CD4-positive, alpha-beta T cell (primary cell): ENCODE data around the gene LRRC3B. TPM values are rescaled to one million over a fixed set of nuclear protein-coding genes. Genes with fewer than 3 reads are reported as not detected.

Experiments
- ATAC-seq: fragments of 200-7000 bp; cut with Tn5 transposase; one replicate; pipeline ENCODE4 v1.10.0; 2022; ENCODE audit warnings: mild to moderate bottlenecking; ENCODE audit not compliant: poor library complexity
- CTCF ChIA-PET: fragments of 350-600 bp; sonication (Branson Sonifier 250); formaldehyde crosslinking; loops from one replicate; lab custom pipeline; 2021; ENCODE audit warnings: antibody characterized with exemption, inconsistent platforms; lab: Charles Lee
- POLR2A ChIA-PET: fragments of 350-600 bp; sonication (Branson Sonifier 250); formaldehyde crosslinking; loops from one replicate; lab custom pipeline; 2021; ENCODE audit warnings: antibody characterized with exemption, inconsistent platforms; lab: Charles Lee
- DNase-seq, 14 experiments: peaks; one replicate each; pipeline ENCODE4 v3.0.0-alpha.2; 2013 to 2020; ENCODE audit warnings: mixed read lengths in 2 of 14
- H3K27ac ChIP-seq, 2 donors: one replicate each; pipeline versions ENCODE4 v1.5.1 to v1.7.0; 2013; ENCODE audit warnings: low read length in 2 of 2, low read depth in 1 of 2, mild to moderate bottlenecking in 1 of 2
- H3K27me3 ChIP-seq, 2 experiments: 1 replicate in 1 of 2; 2 replicates in 1 of 2; pipeline versions ENCODE4 v1.6.1 to v1.7.0; 2013; ENCODE audit warnings: low read length in 2 of 2, control low read depth in 1 of 2, mild to moderate bottlenecking in 1 of 2, moderate library complexity in 1 of 2; ENCODE audit not compliant: insufficient read depth in 2 of 2, control insufficient read depth in 1 of 2
- H3K36me3 ChIP-seq: one replicate; pipeline ENCODE4 v1.6.1; 2013; ENCODE audit warnings: low read length, control low read depth; ENCODE audit not compliant: insufficient read depth
- H3K4me1 ChIP-seq: one replicate; pipeline ENCODE4 v1.6.1; 2013; ENCODE audit warnings: low read length, control low read depth; ENCODE audit not compliant: insufficient read depth
- H3K4me3 ChIP-seq: one replicate; pipeline ENCODE4 v1.5.1; 2013; ENCODE audit warnings: mild to moderate bottlenecking, low read length, moderate library complexity
- H3K9me3 ChIP-seq, 2 experiments: 1 replicate in 1 of 2; 2 replicates in 1 of 2; pipeline versions ENCODE4 v1.6.1 to v1.7.0; 2013; ENCODE audit warnings: low read length in 2 of 2, mild to moderate bottlenecking in 2 of 2, control low read depth in 1 of 2, moderate library complexity in 1 of 2; ENCODE audit not compliant: control insufficient read depth in 1 of 2, insufficient read depth in 1 of 2
- H3K27ac Mint-ChIP-seq: one replicate; pipeline ENCODE4 v1.8.0; 2020; ENCODE audit warnings: mixed read lengths
- H3K27me3 Mint-ChIP-seq: one replicate; pipeline ENCODE4 v1.8.0; 2021; ENCODE audit warnings: mixed read lengths
- H3K36me3 Mint-ChIP-seq: one replicate; pipeline ENCODE4 v1.8.0; 2021; ENCODE audit warnings: low read depth, mixed read lengths
- H3K4me1 Mint-ChIP-seq: one replicate; pipeline ENCODE4 v1.8.0; 2021; ENCODE audit warnings: low read depth, mixed read lengths
- H3K4me3 Mint-ChIP-seq: one replicate; pipeline ENCODE4 v1.8.0; 2020; ENCODE audit warnings: mild to moderate bottlenecking, mixed read lengths
- H3K9me3 Mint-ChIP-seq: one replicate; pipeline ENCODE4 v1.8.0; 2020; ENCODE audit warnings: mixed read lengths
- CTCF ChIP-seq: fragments of 200-600 bp; IDR thresholded peaks from one replicate; pipeline ENCODE4 v1.8.0; 2022; ENCODE audit warnings: antibody characterized with exemption, mild to moderate bottlenecking
- intact Hi-C, 2 experiments: fragments of 100-400 bp; cut with DNase I in 1 of 2; cut with micrococcal nuclease in 1 of 2; formaldehyde crosslinking; loops; one replicate each; pipeline versions ENCODE4 v1.15.1 to v1.9.0; 2023 to 2025; cut with DNase I, micrococcal nuclease
- total RNA-seq, 174 experiments: library from RNA in 2 of 174; stranded (reverse) in 2 of 174; gene quantifications; one replicate each; pipeline ENCODE4 v1.2.3 and lab custom pipeline; 2021 to 2026

Gene LRRC3B
- total RNA-seq, 2 experiments from 2014 or later, result not detected

GRCh38 chr3:26655231-26655630, 32.7 kb downstream of the LRRC3B start:
- Histone ChIP-seq H3K27me3 (no peaks in the 10 kb centered on the region), H3K4me3 (no peak overlapping the region), H3K9me3 (no peaks in the 10 kb centered on the region), H3K4me1 (no peaks in the 10 kb centered on the region), H3K27ac (no peak overlapping the region), H3K36me3 (no peaks in the 10 kb centered on the region)
- no peak for DNase-seq
- Mint-ChIP-seq H3K9me3 (no peaks in the 10 kb centered on the region), H3K4me1 (no peaks in the 10 kb centered on the region), H3K27ac (no peak overlapping the region), H3K36me3 (no peaks in the 10 kb centered on the region), H3K4me3 (no peak overlapping the region), H3K27me3 (no peaks in the 10 kb centered on the region)
- intact Hi-C loops, result no loop called here
- ChIA-PET CTCF (no interaction called here), POLR2A (no interaction called here)
- no peak for ATAC-seq
- no peak for TF ChIP-seq CTCF

- Mint-ChIP-seq H3K27ac (no peak overlapping the region), H3K9me3 (no peaks in the 10 kb centered on the region), H3K4me1 (no peaks in the 10 kb centered on the region), H3K36me3 (no peaks in the 10 kb centered on the region), H3K4me3 (no peak overlapping the region), H3K27me3 (no peaks in the 10 kb centered on the region)
- intact Hi-C loops, result no loop called here
- no peaks in the 10 kb centered on the region for H3K9me3 ChIP-seq
- DNase-seq (no peak), ATAC-seq (no peak)
- no peaks in the 10 kb centered on the region for H3K27me3 ChIP-seq
- H3K27ac ChIP-seq, result no peak overlapping the region
- H3K4me3 ChIP-seq, result no peak overlapping the region
- TF ChIP-seq CTCF, result no peak
- no peaks in the 10 kb centered on the region for H3K36me3 ChIP-seq
- ChIA-PET CTCF (no interaction called here), POLR2A (no interaction called here)
- no peaks in the 10 kb centered on the region for H3K4me1 ChIP-seq
These were observed 34.9 kb downstream of the LRRC3B start for GRCh38 chr3:26657348-26657976.

DNA sequence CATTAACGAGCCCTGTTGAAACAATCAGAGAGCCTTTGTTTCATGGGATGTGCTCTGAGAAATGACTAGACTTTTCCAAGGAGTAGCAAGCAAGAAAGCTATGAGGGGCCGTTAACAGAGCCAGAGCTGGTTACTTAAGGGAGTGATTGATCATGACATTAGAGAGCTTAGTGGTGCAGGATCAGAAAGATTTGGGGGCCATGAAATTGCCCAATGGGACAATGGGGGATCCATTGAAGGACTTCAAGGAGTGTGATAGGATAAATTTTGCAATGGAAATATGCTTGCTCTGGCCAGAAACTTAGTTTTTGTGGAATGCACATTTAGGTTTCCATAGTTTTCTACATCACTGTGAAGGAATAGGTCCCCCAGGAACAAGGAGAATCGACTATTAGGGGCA, 45.6 kb downstream of the LRRC3B start:
- intact Hi-C loops, result no loop called here
- Mint-ChIP-seq H3K4me1 (no peaks in the 10 kb centered on the region), H3K36me3 (no peaks in the 10 kb centered on the region), H3K9me3 (peaks cover 3% of the 10 kb centered on the region), H3K4me3 (no peak overlapping the region), H3K27me3 (no peaks in the 10 kb centered on the region), H3K27ac (no peak overlapping the region)
- Histone ChIP-seq H3K27ac (no peak overlapping the region), H3K4me1 (no peaks in the 10 kb centered on the region), H3K36me3 (no peaks in the 10 kb centered on the region), H3K27me3 (no peaks in the 10 kb centered on the region), H3K9me3 (no peaks in the 10 kb centered on the region), H3K4me3 (no peak overlapping the region)
- POLR2A ChIA-PET, result no interaction called here
- TF ChIP-seq CTCF, result no peak
- no peak for ATAC-seq
- CTCF ChIA-PET, result no interaction called here
- DNase-seq, result no peak
